Upper lobe of right lung (tissue), 1 donor: ENCODE results near the gene PARS2. TPM values are rescaled to one million over a fixed set of nuclear protein-coding genes. Genes with fewer than 3 reads are reported as not detected.
"Not testable (repeated sequence)": the region's sequence is repeated elsewhere in the genome, so short reads cannot be mapped to it uniquely, and the experiment has no call there.

Experiments used
- ATAC-seq: fragments of 200-7000 bp; cut with Tn5 transposase; one replicate; pipeline ENCODE4 v1.9.1; 2020; ENCODE audit warnings: mild to moderate bottlenecking, moderate library complexity
- DNase-seq: peaks from one replicate; pipeline ENCODE4 v3.0.0-alpha.2; 2020
- H3K27ac ChIP-seq: fragments of 200-600 bp; one replicate; pipeline ENCODE4 v1.8.0; 2022
- H3K27me3 ChIP-seq: fragments of 200-600 bp; one replicate; pipeline ENCODE4 v1.8.0; 2022; ENCODE audit warnings: mild to moderate bottlenecking
- H3K36me3 ChIP-seq: fragments of 200-600 bp; one replicate; pipeline ENCODE4 v1.8.0; 2022
- H3K4me1 ChIP-seq: fragments of 200-600 bp; one replicate; pipeline ENCODE4 v1.8.0; 2022
- H3K4me3 ChIP-seq: fragments of 200-600 bp; one replicate; pipeline ENCODE4 v1.8.0; 2022; ENCODE audit warnings: mild to moderate bottlenecking
- H3K9me3 ChIP-seq: fragments of 200-600 bp; one replicate; pipeline ENCODE4 v1.8.0; 2022
- intact Hi-C: fragments of 100-400 bp; cut with DNase I; formaldehyde crosslinking; loops from one replicate; pipeline ENCODE4 v1.11.0; 2022
- total RNA-seq: library from RNA; stranded (reverse); fragmentation: NEBNext Ultra II Directional; extraction: Animal tissue kit (Norgen Biotek cat#: 25700); gene quantifications from one replicate; pipeline ENCODE4 v1.2.1, GENCODE V29; 2021
- TF ChIP-seq, protein P1 (sequence below): fragments of 200-600 bp; IDR thresholded peaks from one replicate; pipeline ENCODE4 v1.8.0; 2022; ENCODE audit warnings: antibody characterized with exemption
- donor health status: DM: no; HTN: yes; CAD: no; lungs with severe emphysema.

PARS2 gene
- total RNA-seq, 1 donor from 2014 or later, result 3.5 TPM

DNA sequence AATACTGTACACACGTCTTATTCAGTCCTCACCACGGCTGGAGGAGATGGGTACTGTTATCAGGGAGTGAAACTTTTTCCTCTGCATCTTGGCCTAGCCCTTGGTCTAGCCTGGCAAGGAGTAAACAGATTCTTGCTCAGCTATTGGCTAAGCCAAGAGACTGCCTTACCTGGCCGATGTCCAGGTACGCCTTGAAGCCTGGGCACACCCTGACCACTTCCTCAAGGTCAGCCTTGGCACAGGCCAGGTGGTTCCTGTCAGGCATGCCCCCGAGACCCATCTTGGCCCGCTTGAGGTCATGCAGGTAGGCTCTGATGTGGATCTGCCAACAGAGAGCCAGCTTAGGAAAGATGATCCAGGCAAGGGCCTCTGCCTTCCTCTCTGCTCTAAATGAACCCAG, 17.8 kb upstream of the PARS2 start:
- TF ChIP-seq, protein P1, sequence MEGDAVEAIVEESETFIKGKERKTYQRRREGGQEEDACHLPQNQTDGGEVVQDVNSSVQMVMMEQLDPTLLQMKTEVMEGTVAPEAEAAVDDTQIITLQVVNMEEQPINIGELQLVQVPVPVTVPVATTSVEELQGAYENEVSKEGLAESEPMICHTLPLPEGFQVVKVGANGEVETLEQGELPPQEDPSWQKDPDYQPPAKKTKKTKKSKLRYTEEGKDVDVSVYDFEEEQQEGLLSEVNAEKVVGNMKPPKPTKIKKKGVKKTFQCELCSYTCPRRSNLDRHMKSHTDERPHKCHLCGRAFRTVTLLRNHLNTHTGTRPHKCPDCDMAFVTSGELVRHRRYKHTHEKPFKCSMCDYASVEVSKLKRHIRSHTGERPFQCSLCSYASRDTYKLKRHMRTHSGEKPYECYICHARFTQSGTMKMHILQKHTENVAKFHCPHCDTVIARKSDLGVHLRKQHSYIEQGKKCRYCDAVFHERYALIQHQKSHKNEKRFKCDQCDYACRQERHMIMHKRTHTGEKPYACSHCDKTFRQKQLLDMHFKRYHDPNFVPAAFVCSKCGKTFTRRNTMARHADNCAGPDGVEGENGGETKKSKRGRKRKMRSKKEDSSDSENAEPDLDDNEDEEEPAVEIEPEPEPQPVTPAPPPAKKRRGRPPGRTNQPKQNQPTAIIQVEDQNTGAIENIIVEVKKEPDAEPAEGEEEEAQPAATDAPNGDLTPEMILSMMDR, result no peak
- H3K9me3 ChIP-seq, result no peaks in the 10 kb centered on the region
- H3K4me1 ChIP-seq, result no peaks in the 10 kb centered on the region
- H3K27me3 ChIP-seq, result no peaks in the 10 kb centered on the region
- no peak for DNase-seq
- no peaks in the 10 kb centered on the region for H3K36me3 ChIP-seq
- intact Hi-C loops, result no loop called here
- no peak overlapping the region for H3K27ac ChIP-seq
- ATAC-seq, result peak; percentile 5
- no peak overlapping the region for H3K4me3 ChIP-seq

DNA sequence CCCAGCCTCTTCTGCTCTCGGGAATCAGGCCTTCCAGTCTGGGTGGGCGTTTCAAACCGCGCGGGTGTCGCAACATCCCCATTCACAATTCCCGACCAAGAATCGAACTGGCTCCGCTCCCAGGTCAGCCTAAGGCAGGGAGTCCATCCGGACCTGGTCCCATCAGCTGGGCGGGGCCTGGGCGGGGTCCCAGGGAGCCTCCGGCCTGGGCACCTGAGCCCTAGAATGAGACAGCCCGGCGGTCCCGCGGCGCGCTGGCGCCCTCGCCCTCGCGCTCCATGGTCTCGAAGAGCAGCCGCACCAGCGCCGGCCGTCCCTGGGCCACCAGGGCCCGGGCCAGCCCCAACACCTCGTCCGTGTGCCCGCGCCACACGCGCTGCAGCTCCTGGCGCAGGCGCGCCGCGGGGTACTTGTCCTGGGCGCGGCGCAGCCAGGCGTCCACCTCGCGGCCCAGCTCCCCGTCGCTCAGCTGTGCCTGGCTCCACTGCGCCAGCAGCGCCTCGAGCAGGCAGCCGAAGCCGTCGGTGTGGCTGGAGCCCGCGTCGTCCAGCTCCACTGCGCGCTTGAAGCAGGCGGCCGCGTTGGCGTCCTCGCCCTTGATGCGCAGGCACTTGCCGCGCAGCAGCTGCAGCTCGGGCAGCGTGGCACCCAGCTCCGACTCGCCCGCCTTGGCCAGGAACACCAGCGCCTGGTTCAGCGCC, 16.9 kb upstream of the PARS2 start:
- Histone ChIP-seq H3K27me3 (no peaks in the 10 kb centered on the region), H3K4me3 (no peak overlapping the region), H3K27ac (no peak overlapping the region), H3K4me1 (no peaks in the 10 kb centered on the region), H3K9me3 (no peaks in the 10 kb centered on the region), H3K36me3 (no peaks in the 10 kb centered on the region)
- intact Hi-C loops, result no loop called here
- TF ChIP-seq, protein P1, result no peak
- DNase-seq, result no peak
- ATAC-seq, result peak; percentile 53

DNA sequence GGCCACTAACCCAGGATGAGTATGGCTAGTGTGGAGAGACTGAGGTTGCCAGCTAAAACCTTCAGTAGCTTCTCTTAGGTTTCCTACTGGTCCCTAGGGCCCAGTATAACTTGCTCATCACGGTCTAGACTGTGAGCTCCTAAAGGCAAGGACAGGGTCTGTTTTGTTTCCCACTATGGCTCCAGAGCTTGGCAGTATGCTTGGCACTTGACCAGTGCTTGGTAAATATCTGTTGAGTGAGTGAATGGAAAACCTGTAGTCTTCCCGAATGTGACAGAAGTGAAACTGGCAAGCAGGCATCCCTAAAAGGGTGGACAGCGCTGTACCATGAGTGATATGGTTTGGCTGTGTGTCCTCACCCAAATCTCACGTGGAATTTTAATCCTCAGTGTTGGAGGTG, 13.1 kb upstream of the PARS2 start:
- intact Hi-C loops, result no loop called here
- ATAC-seq (no peak), DNase-seq (no peak)
- Histone ChIP-seq H3K36me3 (no peaks in the 10 kb centered on the region), H3K27ac (no peak overlapping the region), H3K9me3 (no peaks in the 10 kb centered on the region), H3K4me3 (no peak overlapping the region), H3K4me1 (no peaks in the 10 kb centered on the region), H3K27me3 (no peaks in the 10 kb centered on the region)
- TF ChIP-seq, protein P1, result no peak

DNA sequence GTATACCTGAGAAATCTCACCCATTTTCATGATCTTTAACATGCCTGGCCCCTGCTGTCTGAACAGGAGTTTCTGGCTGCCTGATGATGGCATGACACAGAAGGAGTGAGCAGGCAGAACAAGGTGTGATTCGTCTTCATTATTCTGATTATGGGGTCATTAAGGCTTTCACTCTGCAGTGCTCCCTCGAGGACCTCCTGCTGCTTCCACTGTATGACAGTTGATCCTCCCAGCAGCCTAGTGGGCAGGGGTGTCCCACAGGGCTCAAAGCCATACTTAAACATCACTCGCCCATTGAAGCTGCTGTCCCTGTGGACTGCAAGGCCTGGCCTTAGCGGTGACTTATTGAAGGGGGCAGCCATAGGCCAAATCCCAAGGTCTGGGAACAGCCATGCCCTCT, 12.7 kb upstream of the PARS2 start:
- ATAC-seq (no peak), DNase-seq (no peak)
- Histone ChIP-seq H3K36me3 (no peaks in the 10 kb centered on the region), H3K27ac (no peak overlapping the region), H3K27me3 (no peaks in the 10 kb centered on the region), H3K9me3 (no peaks in the 10 kb centered on the region), H3K4me3 (no peak overlapping the region), H3K4me1 (no peaks in the 10 kb centered on the region)
- intact Hi-C loops, result no loop called here
- TF ChIP-seq, protein P1, result no peak

DNA sequence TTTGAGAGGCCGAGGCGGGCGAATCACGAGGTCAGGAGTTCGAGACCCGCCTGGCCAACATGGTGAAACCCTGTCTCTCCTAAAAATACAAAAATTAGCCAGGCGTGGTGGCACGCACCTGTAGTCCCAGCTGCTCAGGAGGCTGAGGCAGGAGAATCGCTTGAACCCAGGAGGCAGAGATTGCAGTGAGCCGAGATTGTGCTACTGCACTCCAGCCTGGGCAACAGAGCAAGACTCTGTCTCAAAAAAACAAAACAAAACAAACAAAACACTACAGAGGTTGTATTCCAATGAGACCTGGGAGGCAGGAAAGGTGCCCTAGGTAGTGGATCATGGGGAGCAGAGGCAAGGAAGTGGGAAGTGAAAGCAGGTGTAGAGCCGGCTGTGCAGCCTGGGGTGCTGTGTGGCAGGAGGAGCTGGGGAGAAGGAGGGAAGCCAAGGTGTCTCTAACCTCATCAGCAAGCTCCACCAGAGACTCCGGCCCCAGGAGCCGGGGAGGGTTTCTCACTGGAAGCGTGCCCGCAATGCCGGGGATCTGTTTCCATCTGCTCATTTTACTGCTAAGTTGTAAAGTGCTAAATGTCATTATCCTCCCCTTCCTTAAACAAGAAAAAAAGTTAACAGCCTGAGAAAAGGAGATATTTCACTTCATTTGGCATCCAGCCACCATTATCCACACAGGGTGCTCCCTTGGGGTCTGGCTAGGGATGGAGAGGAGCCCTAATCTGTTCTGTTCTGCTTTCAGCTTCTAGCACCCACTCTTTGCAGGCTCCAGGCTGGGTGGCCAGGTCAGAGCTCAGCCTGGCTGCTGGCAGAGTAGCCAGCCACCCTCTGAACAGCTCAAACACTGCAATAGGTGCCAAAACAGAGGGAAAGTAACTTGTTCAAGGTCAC, 11.8 kb upstream of the PARS2 start:
- H3K27ac ChIP-seq, intact Hi-C loops, H3K4me3 ChIP-seq, DNase-seq, ATAC-seq, H3K27me3 ChIP-seq, H3K36me3 ChIP-seq, H3K9me3 ChIP-seq, H3K4me1 ChIP-seq: not testable (repeated sequence)

DNA sequence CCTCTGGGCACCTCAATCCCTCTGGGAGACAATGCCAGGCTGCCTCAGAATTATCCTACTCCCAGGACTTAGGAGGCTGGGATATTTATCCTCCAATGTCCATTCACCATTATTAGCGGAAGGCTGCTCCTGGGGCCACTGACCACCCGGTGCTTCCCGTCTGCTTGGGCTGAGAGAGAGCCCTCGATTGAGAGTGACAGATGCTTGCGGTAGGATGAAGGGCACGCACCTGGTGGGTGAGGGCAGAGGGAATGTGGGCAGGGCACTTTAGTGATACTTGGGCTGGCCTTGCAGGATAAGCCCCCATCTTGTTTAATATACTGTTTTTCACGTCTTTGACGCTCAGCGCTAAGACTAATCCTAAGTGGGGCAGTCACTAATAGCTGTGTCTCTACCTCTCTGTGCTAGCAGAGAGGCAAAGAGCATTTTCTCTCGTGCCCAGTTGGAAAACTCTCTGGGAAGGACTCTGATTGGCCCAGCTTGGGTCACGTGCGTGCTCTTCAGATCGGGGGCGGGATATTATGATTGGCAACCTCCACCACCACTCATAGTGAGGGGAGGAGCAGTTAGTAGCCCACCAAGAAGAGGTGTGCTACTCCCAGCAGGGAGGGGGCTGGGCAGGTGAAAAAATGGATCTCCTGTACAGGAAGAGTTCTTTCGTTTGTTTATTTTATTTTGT, 10.6 kb upstream of the PARS2 start:
- no peaks in the 10 kb centered on the region for H3K27me3 ChIP-seq
- intact Hi-C loops, result no loop called here
- H3K4me1 ChIP-seq, result no peaks in the 10 kb centered on the region
- no peak for DNase-seq
- peak; percentile 49 for ATAC-seq
- no peaks in the 10 kb centered on the region for H3K9me3 ChIP-seq
- no peak overlapping the region for H3K4me3 ChIP-seq
- TF ChIP-seq, protein P1, result no peak
- no peaks in the 10 kb centered on the region for H3K36me3 ChIP-seq
- H3K27ac ChIP-seq, result no peak overlapping the region
